SKM-1 (cell line): ENCODE results near the gene KLHL17.
A peak's percentile ranks its signal among the peaks of the same experiment; 100 is the strongest.

Source experiments
- DNase-seq: peaks from one replicate; lab custom pipeline; 2025; ENCODE audit not compliant: unreplicated experiment; lab: John Stamatoyannopoulos, UW

KLHL17 gene

DNA sequence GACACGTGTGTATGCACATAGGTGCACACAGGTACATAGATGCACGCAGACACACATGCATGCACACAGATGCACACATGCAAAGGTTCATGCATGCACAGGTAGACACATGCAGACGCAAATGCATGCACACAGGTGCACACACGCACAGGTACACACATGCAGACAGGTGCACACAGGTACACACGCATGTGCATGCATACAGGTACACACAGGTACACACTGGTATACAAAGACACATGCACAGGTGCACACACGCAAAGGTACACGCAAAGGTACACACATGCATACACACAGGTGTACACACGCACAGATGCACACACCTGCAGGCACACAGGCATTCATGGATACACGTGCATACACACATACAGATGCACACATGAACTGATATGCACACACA lies 10.1 kb upstream of the KLHL17 start:
- no peak for DNase-seq

DNA sequence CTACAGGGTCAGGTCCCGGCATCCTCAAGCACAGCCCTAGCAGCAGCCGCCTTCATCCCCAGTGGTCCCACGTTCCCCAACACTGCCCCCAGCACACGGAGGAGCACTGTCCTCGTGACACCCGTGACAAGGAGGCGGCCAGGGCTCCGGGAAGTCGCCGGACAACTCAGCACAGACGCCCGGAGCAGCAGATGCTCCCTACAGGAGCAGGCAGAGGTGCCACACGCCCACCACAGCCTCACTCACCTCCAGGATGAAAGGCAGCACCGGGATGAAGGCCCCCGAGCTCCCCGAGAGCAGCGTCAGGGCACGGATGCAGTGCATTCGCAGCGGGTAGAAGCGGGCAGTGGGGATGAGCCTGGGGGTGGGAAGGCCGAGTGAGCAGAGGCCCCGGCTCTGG lies 9.5 kb upstream of the KLHL17 start:
- DNase-seq, result no peak

DNA sequence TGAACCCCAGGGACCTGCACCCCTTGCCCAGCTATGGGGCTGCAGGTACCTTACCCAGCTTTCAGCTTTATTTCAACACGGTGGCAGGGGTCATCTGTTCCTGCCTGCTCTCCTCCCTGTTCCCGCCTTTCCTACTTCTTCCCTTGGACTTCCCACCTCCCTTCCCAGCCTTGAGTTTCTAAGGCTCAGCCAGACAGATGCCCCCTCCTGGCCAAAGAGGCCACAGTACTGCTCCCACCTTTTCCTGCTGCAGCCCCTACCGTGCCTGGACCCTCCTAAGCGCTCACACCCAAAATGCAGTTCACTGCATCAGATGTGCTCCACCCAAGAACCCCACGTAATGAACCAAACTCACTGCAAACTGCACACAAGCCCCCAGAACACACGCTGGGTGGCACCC lies 9.0 kb upstream of the KLHL17 start:
- no peak for DNase-seq

DNA sequence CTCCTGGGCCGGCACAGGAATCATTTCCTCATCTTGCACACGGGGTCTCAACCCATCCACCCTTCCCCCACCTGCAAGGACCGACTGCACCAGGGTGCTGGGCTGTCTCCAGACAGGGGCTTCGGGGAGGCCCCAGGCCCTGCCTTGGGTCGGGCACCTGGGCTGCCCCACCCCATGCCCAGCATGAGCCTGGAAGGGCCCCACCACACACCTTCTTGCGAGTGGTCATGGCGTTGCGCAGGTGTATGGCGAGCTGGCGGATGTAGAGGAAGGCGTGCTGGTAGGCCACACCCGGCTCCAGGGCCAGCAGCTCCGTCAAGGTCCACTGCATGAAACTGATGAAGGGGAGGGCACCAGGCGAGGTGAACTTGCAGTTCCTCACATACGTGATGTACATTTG lies 8.2 kb upstream of the KLHL17 start:
- no peak for DNase-seq

DNA sequence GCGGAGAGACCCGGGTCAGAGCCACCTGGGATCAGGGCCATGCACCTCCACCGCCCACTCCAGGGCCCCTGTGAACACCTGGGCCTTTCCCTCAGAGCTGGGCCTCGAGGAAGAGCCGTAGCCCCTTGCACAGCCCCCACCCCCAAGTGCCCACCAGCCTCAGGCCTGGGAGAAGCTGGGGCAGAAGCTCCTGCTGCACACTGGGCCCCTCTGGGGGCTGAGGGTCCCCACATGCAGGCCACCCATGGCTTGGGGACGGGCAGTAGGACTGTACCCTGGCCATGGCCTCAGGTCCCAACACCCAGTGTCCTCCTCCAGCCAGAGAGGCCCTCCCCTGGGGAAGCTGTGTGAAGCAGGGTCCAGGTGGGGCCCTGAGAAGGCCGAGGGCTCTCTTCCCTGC lies 7.8 kb upstream of the KLHL17 start:
- DNase-seq, result no peak

DNA sequence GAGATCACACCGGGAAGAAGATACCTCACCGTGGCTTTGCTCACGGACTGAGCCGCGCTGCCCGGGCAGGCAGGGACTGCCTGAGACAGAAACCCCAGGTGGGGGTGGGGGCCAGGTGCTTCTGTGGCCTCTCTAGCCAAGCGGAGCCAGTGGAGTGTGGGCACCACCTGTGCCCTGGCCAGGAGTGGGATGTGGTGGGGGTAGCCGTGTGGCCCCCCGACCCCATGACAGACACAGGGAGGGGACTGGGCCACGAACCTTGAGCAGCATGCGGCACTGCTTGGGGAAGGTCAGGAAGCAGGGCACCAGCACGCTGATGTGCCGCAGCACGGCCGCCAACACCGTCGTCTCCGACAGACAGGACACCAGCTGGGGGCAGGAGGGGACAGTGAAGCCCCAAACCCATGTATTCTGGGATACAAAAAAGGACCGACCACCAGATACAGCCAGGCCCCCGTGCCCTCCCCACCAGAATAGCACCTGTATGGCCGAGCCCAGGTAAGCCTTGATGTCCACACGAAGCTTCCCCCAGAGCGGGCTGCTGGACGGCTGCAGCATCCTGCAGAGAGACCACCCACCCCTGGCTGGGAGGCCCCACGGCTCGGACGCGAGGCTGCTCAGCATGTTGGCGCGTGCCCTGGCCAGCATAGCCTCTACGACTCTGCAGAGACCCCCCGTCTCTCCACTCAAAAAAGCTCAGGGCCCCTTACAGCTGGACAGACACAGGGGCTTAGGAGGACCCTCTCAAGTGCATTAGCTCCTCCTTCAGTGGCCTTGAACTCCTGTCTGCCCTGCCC lies 6.7 kb upstream of the KLHL17 start:
- DNase-seq, result no peak

DNA sequence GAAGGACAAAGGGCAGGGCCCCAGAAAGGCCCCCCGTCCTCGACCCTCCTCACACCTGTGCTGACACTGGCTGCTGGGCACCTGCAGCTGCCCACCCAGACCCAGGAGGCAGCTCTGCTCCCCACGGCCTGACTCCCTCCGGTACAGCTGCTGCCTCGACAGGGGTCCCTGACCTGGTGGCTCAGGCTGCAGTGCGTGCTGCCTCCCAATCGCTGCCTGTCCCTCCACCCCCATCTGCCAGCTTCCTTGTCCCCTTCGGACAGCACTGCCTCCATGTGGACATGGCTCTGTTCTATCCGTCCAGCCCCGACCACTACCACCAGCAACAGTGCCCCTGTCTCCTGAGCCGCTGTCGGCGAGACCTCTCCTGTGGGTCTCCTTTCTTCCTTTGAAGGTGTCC lies 5.5 kb upstream of the KLHL17 start:
- no peak for DNase-seq

DNA sequence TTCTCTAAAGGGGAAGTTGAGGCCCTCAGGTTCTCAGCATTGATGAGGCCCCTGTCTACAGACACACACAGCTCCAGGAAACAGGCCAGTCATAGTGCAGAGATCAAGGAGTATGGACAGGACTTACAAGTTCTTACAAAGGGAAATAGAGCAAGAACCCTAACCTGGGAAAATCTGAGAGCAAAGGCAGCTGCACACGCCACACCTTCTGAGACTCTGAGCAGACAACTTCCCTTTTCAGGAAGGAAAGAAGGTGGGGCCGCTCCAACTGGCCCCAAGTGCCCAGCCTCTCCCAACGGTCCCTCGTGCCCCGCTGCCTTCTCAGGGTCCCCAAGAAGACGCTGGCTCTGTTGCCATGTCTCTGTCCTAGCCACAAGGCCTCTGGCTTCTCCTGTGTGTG lies 4.9 kb upstream of the KLHL17 start:
- no peak for DNase-seq

DNA sequence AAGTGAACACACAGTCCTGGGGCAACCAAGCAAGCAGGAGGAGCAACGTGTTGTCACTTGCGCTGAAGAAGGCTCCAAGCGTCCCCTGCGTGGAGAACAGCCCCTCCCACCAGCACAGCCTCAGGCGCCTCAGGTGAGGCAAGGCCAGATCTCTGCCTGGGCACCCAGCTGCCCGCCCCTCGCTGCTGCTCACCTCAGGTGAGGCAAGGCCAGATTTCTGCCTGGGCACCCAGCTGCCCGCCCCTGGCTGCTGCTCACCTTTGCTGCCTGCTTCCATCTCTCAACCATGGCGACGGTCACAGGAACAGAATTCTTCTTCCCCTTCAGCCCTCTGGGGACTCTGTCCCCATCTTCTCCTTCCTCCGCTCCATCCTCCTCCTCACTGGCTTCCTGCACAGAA lies 3.7 kb upstream of the KLHL17 start:
- no peak for DNase-seq

DNA sequence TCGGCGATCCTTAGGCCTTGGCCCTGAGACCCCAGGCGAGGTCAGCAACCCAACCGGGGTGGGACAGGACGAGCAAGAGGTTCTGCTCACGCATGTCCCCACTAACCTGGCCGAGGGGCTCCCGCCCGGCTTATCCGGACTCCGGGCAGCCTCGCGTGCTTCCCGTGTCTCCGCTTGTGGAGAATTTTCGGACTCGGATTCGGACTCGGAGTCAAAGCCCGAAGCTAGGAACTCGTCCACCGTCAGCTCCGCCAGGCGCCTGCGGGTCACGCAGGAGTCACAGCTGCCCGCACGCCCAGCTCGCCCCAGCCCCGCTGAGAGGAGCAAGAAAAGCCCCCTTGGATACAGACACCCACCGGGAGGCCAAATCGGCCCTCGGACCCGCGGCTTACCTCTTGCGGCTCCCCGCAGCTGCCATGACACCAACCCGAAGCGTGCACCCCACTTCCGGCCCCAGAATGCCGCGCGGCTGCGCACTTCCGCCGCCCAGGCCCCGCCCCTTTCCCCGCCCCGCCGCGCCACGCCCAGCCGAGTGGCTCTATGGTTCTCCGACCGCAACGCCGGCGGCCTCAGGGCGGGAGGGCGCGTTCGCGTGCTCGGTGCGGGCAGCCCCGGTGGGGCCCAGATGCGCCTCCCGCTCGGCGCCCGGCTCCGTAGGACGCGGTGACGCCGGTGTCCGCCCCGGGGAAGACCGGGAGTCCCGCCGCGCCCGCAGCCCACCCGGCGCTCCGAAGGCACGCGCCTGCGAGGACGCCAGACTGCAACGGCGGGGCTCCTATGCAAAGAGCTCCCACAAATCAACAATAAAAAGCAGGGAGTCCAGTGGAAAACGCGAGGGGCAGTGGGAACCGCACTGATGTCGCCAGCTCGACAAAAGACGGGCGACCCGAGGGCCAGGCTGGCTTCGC lies 1.3 kb upstream of the KLHL17 start, which contains the start of gene NOC2L:
Gene NOC2L (minus strand): TSS at position 434 of the 908 bp plus-strand sequence. CDS start 16 bp downstream, at position 418.
- peak; percentile 50 for DNase-seq

DNA sequence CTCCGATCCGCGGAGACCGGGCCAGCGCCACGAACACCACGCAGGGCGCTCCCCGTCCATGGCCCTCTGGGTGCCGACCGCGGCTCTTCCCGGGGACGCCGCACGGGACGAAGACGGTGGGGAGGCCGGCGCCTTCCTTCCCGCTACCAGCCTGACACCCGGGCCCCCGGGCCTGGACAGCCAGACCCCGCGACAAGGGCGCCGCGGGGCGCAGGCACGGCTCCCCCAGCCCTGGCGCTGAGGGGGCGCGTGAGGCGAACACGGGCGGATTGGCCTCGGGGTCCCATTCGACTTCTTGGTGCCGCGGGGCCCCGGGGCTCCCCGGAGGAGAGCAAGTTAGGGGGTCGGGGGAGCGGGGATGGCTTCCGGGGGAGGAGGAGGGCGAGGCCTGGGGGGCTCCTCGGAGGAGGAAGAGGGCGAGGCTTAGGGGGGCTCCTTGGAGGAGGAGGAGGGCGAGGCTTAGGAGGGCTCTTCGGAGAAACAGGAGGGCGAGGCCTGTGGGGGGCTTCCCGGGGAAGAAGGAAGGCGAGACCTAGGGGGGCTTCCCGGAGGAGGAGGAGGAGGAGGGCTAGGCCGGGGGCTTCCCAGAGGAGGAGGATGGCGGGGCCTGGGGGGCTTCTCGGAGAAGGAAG lies 537 bp upstream of the KLHL17 start:
- no peak for DNase-seq

DNA sequence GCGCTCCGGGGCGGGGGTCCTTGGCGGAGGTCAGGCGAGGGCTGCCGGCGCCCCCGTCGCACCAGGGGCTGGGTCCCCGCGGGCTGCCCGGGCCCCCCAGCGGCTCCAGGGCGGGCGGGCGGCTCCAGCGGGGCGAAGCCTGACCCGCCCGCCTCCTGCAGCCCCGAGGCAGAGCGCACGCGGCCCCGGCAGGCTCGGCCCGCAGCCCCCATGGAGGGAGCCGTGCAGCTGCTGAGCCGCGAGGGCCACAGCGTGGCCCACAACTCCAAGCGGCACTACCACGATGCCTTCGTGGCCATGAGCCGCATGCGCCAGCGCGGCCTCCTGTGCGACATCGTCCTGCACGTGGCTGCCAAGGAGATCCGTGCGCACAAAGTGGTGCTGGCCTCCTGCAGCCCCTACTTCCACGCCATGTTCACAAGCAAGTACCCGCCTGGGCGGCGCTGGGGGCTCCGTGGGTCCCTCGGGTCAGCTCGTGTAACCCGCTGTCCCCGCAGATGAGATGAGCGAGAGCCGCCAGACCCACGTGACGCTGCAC lies 817 bp downstream of the KLHL17 start:
- no peak for DNase-seq

DNA sequence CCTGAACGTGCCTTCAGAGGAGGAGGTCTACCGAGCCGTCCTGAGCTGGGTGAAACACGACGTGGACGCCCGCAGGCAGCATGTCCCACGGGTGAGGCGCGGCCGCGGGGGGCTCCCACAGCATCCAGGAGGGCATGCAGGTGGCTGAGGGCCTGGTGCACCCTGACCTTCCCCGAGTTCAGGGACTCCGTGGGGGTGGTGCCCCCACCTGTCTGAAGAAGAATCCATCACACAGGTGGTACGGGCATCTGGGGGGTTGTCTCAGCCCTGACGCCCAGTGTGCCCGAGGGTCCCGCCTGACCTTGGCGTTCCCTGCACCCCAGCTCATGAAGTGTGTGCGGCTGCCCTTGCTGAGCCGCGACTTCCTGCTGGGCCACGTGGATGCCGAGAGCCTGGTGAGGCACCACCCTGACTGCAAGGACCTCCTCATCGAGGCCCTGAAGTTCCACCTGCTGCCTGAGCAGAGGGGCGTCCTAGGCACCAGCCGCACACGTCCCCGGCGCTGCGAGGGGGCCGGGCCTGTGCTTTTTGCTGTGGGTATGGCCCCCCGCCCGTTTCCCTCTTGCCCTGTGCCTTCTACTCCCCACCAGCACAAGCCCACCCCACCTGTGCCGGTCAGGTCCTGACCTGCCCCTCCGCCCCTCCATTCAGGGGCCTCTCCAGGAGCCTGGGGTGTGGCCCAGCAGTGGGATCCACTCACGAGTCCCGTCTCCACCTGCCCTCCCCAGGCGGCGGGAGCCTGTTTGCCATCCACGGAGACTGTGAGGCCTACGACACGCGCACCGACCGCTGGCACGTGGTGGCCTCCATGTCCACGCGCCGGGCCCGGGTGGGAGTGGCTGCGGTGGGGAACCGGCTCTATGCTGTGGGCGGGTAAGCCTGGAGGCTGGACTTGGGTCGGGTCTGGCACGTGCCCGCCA lies 2.3 kb downstream of the KLHL17 start:
- DNase-seq, result no peak

DNA sequence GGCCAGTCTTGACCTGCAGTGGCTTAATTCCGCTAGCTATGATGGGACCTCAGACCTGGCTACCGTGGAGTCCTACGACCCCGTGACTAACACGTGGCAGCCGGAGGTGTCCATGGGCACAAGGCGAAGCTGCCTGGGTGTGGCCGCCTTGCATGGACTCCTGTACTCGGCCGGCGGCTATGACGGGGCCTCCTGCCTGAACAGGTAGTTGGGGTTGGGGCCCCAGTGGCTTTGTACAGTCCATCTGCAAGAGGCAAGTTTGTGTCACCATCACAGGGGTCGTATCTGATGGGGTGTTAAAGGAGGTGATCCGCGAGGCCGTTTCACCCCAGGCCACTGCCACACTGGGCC lies 2.9 kb downstream of the KLHL17 start:
- no peak for DNase-seq

DNA sequence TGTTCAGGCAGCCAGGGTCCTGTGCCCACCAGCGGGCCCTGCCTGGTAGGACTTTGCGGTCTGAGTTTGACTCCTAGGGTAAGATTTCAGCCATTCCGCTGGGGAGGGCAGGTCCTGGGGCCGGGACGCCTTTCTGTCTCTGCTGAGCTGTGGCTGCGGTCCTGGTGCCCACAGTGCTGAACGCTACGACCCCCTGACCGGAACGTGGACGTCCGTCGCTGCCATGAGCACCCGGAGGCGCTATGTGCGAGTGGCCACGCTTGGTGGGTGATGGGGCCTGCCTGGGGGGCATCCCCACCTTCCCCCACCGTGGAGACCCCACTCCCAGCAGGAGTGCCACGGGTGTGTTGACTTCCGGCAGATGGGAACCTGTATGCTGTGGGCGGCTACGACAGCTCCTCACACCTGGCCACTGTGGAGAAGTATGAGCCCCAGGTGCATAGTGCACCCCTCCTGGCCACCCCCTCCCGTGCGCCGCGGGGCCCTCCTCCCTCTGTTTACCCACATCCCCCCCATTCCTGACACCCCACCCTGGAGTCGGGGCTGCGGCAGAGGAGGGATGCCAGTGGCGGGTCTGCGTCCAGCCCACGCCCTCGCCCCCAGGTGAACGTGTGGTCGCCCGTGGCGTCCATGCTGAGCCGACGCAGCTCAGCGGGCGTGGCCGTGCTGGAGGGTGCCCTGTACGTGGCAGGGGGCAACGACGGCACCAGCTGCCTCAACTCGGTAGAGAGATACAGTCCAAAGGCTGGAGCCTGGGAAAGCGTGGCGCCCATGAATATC lies 3.6 kb downstream of the KLHL17 start:
- no peak for DNase-seq

DNA sequence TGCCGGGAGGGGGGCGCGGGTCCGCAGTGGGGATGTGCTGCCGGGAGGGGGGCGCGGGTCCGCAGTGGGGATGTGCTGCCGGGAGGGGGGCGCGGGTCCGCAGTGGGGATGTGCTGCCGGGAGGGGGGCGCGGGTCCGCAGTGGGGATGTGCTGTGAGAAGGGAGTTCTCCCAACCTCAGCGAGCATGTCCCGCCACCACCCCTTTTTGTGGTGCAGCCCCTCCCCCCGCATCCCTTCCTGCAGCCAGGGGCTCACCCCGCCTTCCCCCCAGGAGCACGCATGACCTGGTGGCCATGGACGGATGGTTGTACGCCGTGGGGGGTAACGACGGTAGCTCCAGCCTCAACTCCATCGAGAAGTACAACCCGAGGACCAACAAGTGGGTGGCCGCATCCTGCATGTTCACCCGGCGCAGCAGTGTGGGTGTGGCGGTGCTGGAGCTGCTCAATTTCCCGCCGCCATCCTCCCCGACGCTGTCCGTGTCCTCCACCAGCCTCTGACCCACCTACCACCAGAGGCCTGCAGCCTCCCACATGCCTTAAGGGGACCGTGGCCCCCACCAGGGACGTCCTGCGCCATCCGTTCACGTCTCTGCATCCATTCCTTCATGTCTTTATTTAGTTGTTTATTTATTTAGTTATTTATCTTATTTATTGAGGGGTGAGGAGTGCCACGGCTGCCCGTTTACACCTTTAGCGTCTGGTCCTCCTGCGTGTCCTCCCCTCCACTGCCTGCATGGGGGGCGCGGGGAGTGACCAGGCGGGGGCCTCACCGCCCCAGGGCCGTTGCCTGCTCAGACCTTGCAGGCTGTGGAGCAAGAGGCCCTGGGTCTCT lies 4.5 kb downstream of the KLHL17 start:
- no peak for DNase-seq

DNA sequence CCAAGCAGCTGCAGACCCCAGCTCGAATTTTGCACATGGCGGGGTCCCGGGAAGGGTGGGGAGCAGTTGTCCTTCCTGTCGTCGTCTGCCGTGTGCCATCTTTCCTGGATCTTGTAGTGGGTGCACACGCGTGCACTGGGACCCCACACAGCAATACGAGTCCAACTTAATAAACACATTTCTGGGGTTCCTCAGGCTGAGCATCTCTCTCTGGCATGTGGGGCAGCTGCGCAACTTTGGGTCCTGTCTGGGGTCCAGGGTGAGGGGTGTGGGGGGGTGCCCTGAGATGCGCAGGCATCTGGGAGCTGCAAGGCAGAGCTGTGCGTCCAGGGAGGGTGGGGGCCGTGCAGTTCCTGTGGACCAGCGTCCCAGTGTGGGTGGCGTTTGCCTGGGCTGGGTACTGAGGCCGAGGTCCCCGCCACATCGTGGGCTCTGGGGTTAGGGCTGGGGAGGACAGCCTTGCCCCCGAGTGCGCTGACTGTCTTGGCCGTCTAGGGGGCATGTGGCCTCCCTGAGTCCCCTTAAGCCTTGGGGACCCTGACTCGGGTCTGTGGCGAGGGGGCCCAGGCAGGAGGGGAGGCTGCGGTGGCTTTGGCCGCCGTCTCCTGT lies 5.2 kb downstream of the KLHL17 start:
- no peak for DNase-seq

DNA sequence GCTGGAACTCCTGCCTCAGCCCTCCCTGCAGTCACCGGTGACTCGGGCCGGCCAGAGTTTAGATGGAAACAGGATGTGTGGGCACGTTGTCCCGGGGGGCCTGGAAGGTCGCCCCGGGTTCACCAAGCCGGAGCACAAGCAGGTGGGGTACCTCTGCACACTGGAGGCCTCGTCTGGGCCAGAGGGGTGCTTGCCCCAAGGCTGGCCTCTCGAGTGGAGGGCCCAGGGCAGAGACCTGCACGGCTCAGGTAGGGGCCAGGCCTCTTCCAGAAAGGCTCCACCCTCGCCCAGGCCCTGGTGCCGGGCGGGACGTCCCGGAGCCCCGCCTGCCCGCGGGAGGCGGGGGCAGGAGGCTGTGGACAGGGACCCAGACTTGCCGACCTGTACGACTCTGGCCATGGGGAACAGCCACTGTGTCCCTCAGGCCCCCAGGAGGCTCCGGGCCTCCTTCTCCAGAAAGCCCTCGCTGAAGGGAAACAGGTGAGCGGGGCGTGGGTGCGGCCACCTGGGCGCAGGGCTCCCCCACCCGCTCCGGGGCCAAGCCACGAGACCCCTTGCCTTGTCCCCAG lies 5.8 kb downstream of the KLHL17 start, which contains the start of gene PLEKHN1:
Gene PLEKHN1 (plus strand): TSS at position 348 of the 569 bp plus-strand sequence. CDS start 50 bp downstream, at position 398.
- no peak for DNase-seq
